ENCODE results near the gene PPP1R15B. TPM values are rescaled to one million over a fixed set of nuclear protein-coding genes. Genes with fewer than 3 reads are reported as not detected.

PPP1R15B gene
- total RNA-seq, 1 experiment from 2014 or later = 69.3 TPM

GRCh38 chr1:204456826-204457442 lies 45.3 kb upstream of the PPP1R15B start:
- no peak overlapping the region for H2AFZ ChIP-seq (ENCODE audit: low read depth, low read length, poor library complexity, severe bottlenecking)
- DNase-seq (ENCODE audit: low read depth, low spot score) (no peak), ATAC-seq (no peak)
- TF ChIP-seq EZH2phosphoT487 (IDR thresholded peaks at IDR 0.05; ENCODE audit: borderline replicate concordance) (no peak), SP1 (IDR thresholded peaks at IDR 0.05; ENCODE audit: low read depth) (no peak), ZBTB33 (IDR thresholded peaks at IDR 0.05; ENCODE audit: extremely low read depth, insufficient replicate concordance, low read length) (no peak), FOSL1 (IDR thresholded peaks at IDR 0.05; ENCODE audit: low read depth) (no peak), JUND (IDR thresholded peaks at IDR 0.05) (no peak), POLR2AphosphoS5 (IDR thresholded peaks at IDR 0.05; ENCODE audit: low read depth, low read length) (no peak), ELF1 (IDR thresholded peaks at IDR 0.05; ENCODE audit: borderline replicate concordance, low read depth) (no peak), CTCF (IDR thresholded peaks at IDR 0.05 in 2 of 3, conservative IDR thresholded peaks at IDR 0.05 in 1 of 3; ENCODE audit: borderline replicate concordance in 1 of 3, insufficient read depth in 1 of 3, low read depth in 2 of 3, low read length in 2 of 3) (no peak), EZH2 (IDR thresholded peaks at IDR 0.05) (no peak), ATF3 (IDR thresholded peaks at IDR 0.05) (no peak)
- ChIA-PET POLR2A (no interaction called here), RAD21 (ENCODE audit: low non-redundant PET in 1 of 2, low total read pairs in 2 of 2, uncharacterized antibody in 2 of 2, unreplicated experiment in 2 of 2) (interaction anchor here in 1 of 2 experiments (0.7 kb wide), 1 partner anchor 38 kb away, joined by 5 read pairs; the partner anchor contains the start of gene PIK3C2B), CTCF (interaction anchor here (2.4 kb wide), 1 partner anchor 11 kb away, joined by 7 read pairs; no protein-coding TSS in a partner anchor)
- no peaks in the 10 kb centered on the region for H3K79me2 ChIP-seq (ENCODE audit: insufficient read depth, low read length)
- H4K20me1 ChIP-seq (ENCODE audit: insufficient read depth) = no peaks in the 10 kb centered on the region
- no peaks in the 10 kb centered on the region for H3K27me3 ChIP-seq (ENCODE audit: insufficient read depth, low read length)
- no peaks in the 10 kb centered on the region for H3K9me2 ChIP-seq (ENCODE audit: insufficient read depth)
- H3K4me2 ChIP-seq (ENCODE audit: low read length) = no peak overlapping the region
- H3K27ac ChIP-seq (ENCODE audit: low read depth, low read length) = no peak overlapping the region
- no peak overlapping the region for H3K4me3 ChIP-seq (replicated peaks in 1 of 2; ENCODE audit: low read depth in 1 of 2, low read length in 2 of 2)
- H3K36me3 ChIP-seq (ENCODE audit: control insufficient read depth in 1 of 2, insufficient read depth in 2 of 2, low read length in 2 of 2) = no peaks in the 10 kb centered on the region; a peak in 1 of 4 replicates
- no peaks in the 10 kb centered on the region for H3K4me1 ChIP-seq (ENCODE audit: control insufficient read depth in 1 of 2, insufficient read depth in 2 of 2, low read length in 2 of 2)
- no peaks in the 10 kb centered on the region for H3K9me3 ChIP-seq (ENCODE audit: control insufficient read depth in 1 of 2, insufficient read depth in 1 of 2, low read depth in 1 of 2, low read length in 2 of 2)
- intact Hi-C loops (cut with micrococcal nuclease) = no loop called here
- BruUV-seq (replicated peaks) = no TSS peak
- H3K9ac ChIP-seq (ENCODE audit: low read length) = no peak overlapping the region

Data from HCT116 (cell line).